RCC 7860 (cell line): ENCODE results near the gene DYSF.

Experiments
- DNase-seq: peaks from one replicate; pipeline ENCODE4 v3.0.0-alpha.2; 2015; ENCODE audit warnings: low spot score
- FAIRE-seq: peaks from 2 replicates; lab custom pipeline; 2012; peaks lifted over from hg19 to GRCh38; lab: Jason Lieb, UNC

DYSF gene

GRCh38 chr2:71596011-71596410 is 142.7 kb downstream of the DYSF start:
- FAIRE-seq (no peak), DNase-seq (no peak)

GRCh38 chr2:71597756-71598155 is 144.4 kb downstream of the DYSF start:
- no peak for DNase-seq
- FAIRE-seq = no peak

GRCh38 chr2:71598526-71598925 is 145.2 kb downstream of the DYSF start:
- FAIRE-seq = no peak

GRCh38 chr2:71599038-71599437 is 145.7 kb downstream of the DYSF start:
- FAIRE-seq (no peak), DNase-seq (no peak)

More at GRCh38 chr2:71598526-71598925, 145.2 kb downstream of the DYSF start:
- no peak for DNase-seq

GRCh38 chr2:71599646-71600236 is 146.4 kb downstream of the DYSF start:
- DNase-seq (no peak), FAIRE-seq (no peak)

GRCh38 chr2:71600555-71600954 is 147.2 kb downstream of the DYSF start:
- no peak for FAIRE-seq
- DNase-seq = no peak

- DNase-seq = no peak
- FAIRE-seq = no peak
Observed at GRCh38 chr2:71601136-71602114, 148.1 kb downstream of the DYSF start.

GRCh38 chr2:71602115-71602495 is 148.7 kb downstream of the DYSF start:
- no peak for DNase-seq
- FAIRE-seq = no peak

- FAIRE-seq (no peak), DNase-seq (no peak)
Observed at GRCh38 chr2:71602581-71602980, 149.2 kb downstream of the DYSF start.

- no peak for DNase-seq
- no peak for FAIRE-seq
Observed at GRCh38 chr2:71603311-71603811, 150.0 kb downstream of the DYSF start.

- DNase-seq (no peak), FAIRE-seq (no peak)
Observed at GRCh38 chr2:71603851-71604725, 150.7 kb downstream of the DYSF start.

GRCh38 chr2:71604726-71605120 is 151.4 kb downstream of the DYSF start:
- DNase-seq = no peak
- no peak for FAIRE-seq

GRCh38 chr2:71605173-71605641 is 151.8 kb downstream of the DYSF start:
- DNase-seq (no peak), FAIRE-seq (no peak)

- FAIRE-seq (no peak), DNase-seq (no peak)
Observed at GRCh38 chr2:71605781-71606241, 152.4 kb downstream of the DYSF start.

- FAIRE-seq = no peak
- no peak for DNase-seq
Observed at GRCh38 chr2:71606244-71606643, 152.9 kb downstream of the DYSF start.

- no peak for FAIRE-seq
- no peak for DNase-seq
Observed at GRCh38 chr2:71607151-71607889, 154.0 kb downstream of the DYSF start.

- FAIRE-seq (no peak), DNase-seq (no peak)
Observed at GRCh38 chr2:71608034-71608433, 154.7 kb downstream of the DYSF start.

- DNase-seq = no peak
- FAIRE-seq = no peak
Observed at GRCh38 chr2:71608441-71608840, 155.1 kb downstream of the DYSF start.

- DNase-seq (no peak), FAIRE-seq (no peak)
Observed at GRCh38 chr2:71609029-71609428, 155.7 kb downstream of the DYSF start.

GRCh38 chr2:71609441-71609840 is 156.1 kb downstream of the DYSF start:
- no peak for FAIRE-seq
- peak; percentile 42 for DNase-seq
